Osteoblast (primary cell): ENCODE data around the gene PIP5K1B. TPM values are rescaled to one million over a fixed set of nuclear protein-coding genes. Genes with fewer than 3 reads are reported as not detected.

ENCODE experiments used
- DNase-seq: peaks from one replicate; pipeline ENCODE4 v3.0.0; 2011; ENCODE audit warnings: low spot score, mixed read lengths; ENCODE audit not compliant: insufficient read length; ENCODE audit errors: missing footprints
- H2AFZ ChIP-seq: 2 replicates; pipeline ENCODE4 v1.6.0; 2011; ENCODE audit warnings: mild to moderate bottlenecking, low read length
- H3K27ac ChIP-seq: 2 replicates; pipeline ENCODE4 v1.5.1; 2011; ENCODE audit warnings: mild to moderate bottlenecking, low read depth, low read length, moderate library complexity
- H3K27me3 ChIP-seq: 2 replicates; pipeline ENCODE4 v1.6.0; 2012; ENCODE audit warnings: mild to moderate bottlenecking, control low read depth, inconsistent platforms, low read length, moderate library complexity; ENCODE audit not compliant: insufficient read depth
- H3K36me3 ChIP-seq: 2 replicates; pipeline ENCODE4 v1.5.1; 2011; ENCODE audit warnings: mild to moderate bottlenecking, low read length, control low read depth, moderate library complexity; ENCODE audit not compliant: insufficient read depth
- H3K4me1 ChIP-seq: 2 replicates; pipeline ENCODE4 v1.5.1; 2011; ENCODE audit warnings: mild to moderate bottlenecking, low read length, control low read depth, moderate library complexity; ENCODE audit not compliant: insufficient read depth
- H3K4me2 ChIP-seq: 2 replicates; pipeline ENCODE4 v1.6.0; 2011; ENCODE audit warnings: mild to moderate bottlenecking, low read length; ENCODE audit not compliant: insufficient read depth
- H3K4me3 ChIP-seq: fragments of 200-600 bp; sonication (generic); 3 replicates; pipeline ENCODE4 v1.5.1; 2012; ENCODE audit warnings: mild to moderate bottlenecking, low read length, inconsistent platforms; ENCODE audit not compliant: insufficient read depth
- H3K79me2 ChIP-seq: 2 replicates; pipeline ENCODE4 v1.6.0; 2012; ENCODE audit warnings: mild to moderate bottlenecking, low read length, control low read depth, inconsistent platforms; ENCODE audit not compliant: insufficient read depth
- H3K9me3 ChIP-seq: 2 replicates; pipeline ENCODE4 v1.5.1; 2011; ENCODE audit warnings: low read depth, low read length, control low read depth
- H4K20me1 ChIP-seq: 2 replicates; pipeline ENCODE4 v1.6.0; 2012; ENCODE audit warnings: mild to moderate bottlenecking, low read length, control low read depth; ENCODE audit not compliant: insufficient read depth
- total RNA-seq: library from RNA; depleted of rRNA; stranded (reverse); fragments of >200 nt; gene quantifications from 2 replicates; pipeline ENCODE4 v1.2.3, GENCODE V29; 2012
- TF ChIP-seq, protein P1 (sequence below): IDR thresholded peaks from 2 replicates; pipeline ENCODE4 v1.5.1; 2011; ENCODE audit warnings: mild to moderate bottlenecking, low read depth, low read length, moderate library complexity; ENCODE audit errors: extremely low read depth

Gene PIP5K1B
- total RNA-seq, 1 donor, result not detected

- H3K4me1 ChIP-seq, result no peaks in the 10 kb centered on the region
- TF ChIP-seq, protein P1, sequence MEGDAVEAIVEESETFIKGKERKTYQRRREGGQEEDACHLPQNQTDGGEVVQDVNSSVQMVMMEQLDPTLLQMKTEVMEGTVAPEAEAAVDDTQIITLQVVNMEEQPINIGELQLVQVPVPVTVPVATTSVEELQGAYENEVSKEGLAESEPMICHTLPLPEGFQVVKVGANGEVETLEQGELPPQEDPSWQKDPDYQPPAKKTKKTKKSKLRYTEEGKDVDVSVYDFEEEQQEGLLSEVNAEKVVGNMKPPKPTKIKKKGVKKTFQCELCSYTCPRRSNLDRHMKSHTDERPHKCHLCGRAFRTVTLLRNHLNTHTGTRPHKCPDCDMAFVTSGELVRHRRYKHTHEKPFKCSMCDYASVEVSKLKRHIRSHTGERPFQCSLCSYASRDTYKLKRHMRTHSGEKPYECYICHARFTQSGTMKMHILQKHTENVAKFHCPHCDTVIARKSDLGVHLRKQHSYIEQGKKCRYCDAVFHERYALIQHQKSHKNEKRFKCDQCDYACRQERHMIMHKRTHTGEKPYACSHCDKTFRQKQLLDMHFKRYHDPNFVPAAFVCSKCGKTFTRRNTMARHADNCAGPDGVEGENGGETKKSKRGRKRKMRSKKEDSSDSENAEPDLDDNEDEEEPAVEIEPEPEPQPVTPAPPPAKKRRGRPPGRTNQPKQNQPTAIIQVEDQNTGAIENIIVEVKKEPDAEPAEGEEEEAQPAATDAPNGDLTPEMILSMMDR, result no peak
- no peak overlapping the region for H3K4me2 ChIP-seq
- H3K79me2 ChIP-seq, result no peaks in the 10 kb centered on the region
- no peak overlapping the region for H3K27ac ChIP-seq
- H3K36me3 ChIP-seq, result no peaks in the 10 kb centered on the region
- peaks cover 3% of the 10 kb centered on the region for H3K27me3 ChIP-seq
- H2AFZ ChIP-seq, result no peak overlapping the region
- H3K4me3 ChIP-seq, result no peak overlapping the region
- H4K20me1 ChIP-seq, result no peaks in the 10 kb centered on the region
- no peak for DNase-seq
- no peaks in the 10 kb centered on the region for H3K9me3 ChIP-seq
Measured at GRCh38 chr9:69020301-69021145, 315.5 kb downstream of the PIP5K1B start.

DNA sequence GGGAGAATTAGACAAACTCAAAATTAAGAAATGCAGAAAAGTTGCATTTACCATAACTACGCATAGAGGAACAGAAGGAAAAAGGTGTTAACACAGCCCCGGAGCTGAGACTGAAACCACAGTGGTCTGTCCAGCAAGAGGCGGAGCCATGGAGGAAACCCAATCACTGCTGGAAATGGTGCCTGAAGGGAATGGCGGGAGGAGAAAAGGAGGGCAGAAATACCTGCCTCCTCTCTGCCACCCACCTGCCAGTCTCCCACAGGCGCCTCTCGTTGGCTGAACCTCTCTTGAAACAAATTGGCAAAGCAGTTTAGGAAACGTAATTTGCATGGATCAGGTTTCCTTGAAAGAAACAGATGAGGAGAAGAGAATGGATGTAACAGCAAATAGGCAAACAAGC, 318.6 kb downstream of the PIP5K1B start:
- no peak overlapping the region for H3K4me2 ChIP-seq

DNA sequence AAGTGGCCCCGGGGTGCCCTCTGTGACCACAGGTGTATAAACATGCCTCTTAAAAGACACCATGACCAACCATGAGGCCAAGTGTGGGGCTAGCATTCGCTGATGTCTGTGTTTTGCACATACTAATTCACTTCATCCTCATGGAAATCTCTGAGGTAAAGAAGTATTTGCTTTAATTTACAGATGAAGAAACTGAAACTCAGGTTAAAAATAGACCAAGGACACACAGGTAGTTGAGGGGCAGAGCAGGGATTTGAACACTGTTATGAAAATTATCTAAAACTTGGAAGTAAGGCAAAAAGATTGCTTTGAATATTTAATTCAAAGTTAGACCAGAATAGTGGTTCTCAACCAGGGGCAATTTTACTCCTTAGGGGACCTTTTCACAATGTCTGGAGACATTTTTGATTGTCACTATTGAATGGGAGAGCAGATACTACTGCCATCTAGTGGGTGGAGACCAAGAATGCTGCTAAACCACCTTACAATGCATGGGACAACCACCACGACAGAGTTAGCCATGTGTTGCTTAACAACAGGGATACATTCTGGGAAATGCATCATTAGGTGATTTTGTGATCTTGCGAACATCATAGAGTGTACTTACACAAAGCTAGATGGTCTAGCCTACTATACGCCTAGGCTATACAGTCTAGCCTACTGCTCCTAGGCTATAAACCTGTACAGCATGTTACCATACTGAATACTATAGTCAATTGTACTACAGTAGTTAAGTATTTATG, 322.5 kb downstream of the PIP5K1B start:
- Histone ChIP-seq H4K20me1 (no peaks in the 10 kb centered on the region), H3K4me1 (no peaks in the 10 kb centered on the region), H3K79me2 (no peaks in the 10 kb centered on the region), H3K36me3 (no peaks in the 10 kb centered on the region), H3K4me3 (no peak overlapping the region), H3K27me3 (peaks cover 3% of the 10 kb centered on the region), H3K9me3 (no peaks in the 10 kb centered on the region), H3K4me2 (no peak overlapping the region), H2AFZ (no peak overlapping the region), H3K27ac (no peak overlapping the region)
- peak; percentile 76 for DNase-seq
- TF ChIP-seq, protein P1, result peak; percentile 82

More for the DNA sequence above, 318.6 kb downstream of the PIP5K1B start:
- H2AFZ ChIP-seq, result no peak overlapping the region
- no peaks in the 10 kb centered on the region for H3K9me3 ChIP-seq
- TF ChIP-seq, protein P1, result no peak
- H3K36me3 ChIP-seq, result no peaks in the 10 kb centered on the region
- DNase-seq, result no peak
- H3K27me3 ChIP-seq, result peaks cover 3% of the 10 kb centered on the region
- H3K4me1 ChIP-seq, result no peaks in the 10 kb centered on the region
- no peak overlapping the region for H3K27ac ChIP-seq
- H4K20me1 ChIP-seq, result no peaks in the 10 kb centered on the region
- no peak overlapping the region for H3K4me3 ChIP-seq
- no peaks in the 10 kb centered on the region for H3K79me2 ChIP-seq

DNA sequence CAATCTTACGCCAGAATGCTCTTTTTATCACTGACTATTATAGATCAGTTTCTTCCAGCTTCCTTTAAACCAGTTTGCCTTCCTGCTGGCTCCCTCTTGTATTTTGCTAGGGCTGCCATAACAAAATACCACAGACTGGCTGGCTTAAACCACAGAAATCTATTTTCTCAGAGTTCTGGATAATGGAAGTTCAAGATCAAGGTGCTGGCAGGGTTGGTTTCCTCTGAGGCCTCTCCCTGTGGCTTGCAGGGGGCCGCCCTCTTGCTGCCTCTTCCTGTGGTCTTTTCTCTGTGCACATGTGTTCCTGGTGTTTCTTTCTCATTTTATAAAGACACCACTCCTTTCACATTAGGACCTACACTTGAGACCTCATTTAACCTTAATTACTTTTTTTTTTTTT, 323.7 kb downstream of the PIP5K1B start:
- TF ChIP-seq, protein P1, result no peak
- no peak overlapping the region for H3K4me3 ChIP-seq
- no peak overlapping the region for H3K4me2 ChIP-seq

More for the DNA sequence above, 323.7 kb downstream of the PIP5K1B start:
- no peaks in the 10 kb centered on the region for H3K9me3 ChIP-seq
- no peaks in the 10 kb centered on the region for H3K79me2 ChIP-seq
- peaks cover 3% of the 10 kb centered on the region for H3K27me3 ChIP-seq
- H4K20me1 ChIP-seq, result no peaks in the 10 kb centered on the region
- no peak overlapping the region for H3K27ac ChIP-seq
- no peaks in the 10 kb centered on the region for H3K36me3 ChIP-seq
- DNase-seq, result no peak
- no peak overlapping the region for H2AFZ ChIP-seq
- no peaks in the 10 kb centered on the region for H3K4me1 ChIP-seq
